K562 (cell line): ENCODE data around the gene ESAM. TPM values are rescaled to one million over a fixed set of nuclear protein-coding genes. Genes with fewer than 3 reads are reported as not detected.

Experiments used
- ATF1 ChIP-seq, 2 experiments: fragments of 450-650 bp in 1 of 2; IDR thresholded peaks; 2 replicates each; pipeline ENCODE4 v1.6.1; 2016; ENCODE audit warnings: missing compliant biosample characterization in 1 of 2, missing genetic modification characterization in 1 of 2
- C11orf30 ChIP-seq: fragments of 450-650 bp; IDR thresholded peaks from 2 replicates; pipeline ENCODE4 v1.6.1; 2016; ENCODE audit warnings: low read depth, mild to moderate bottlenecking
- CXXC5 ChIP-seq: fragments of 250-450 bp; sonication (Bioruptor Pico); IDR thresholded peaks from 2 replicates; pipeline ENCODE4 v1.8.0; 2022; ENCODE audit warnings: inconsistent platforms, mild to moderate bottlenecking, moderate library complexity
- DDX20 ChIP-seq: fragments of 450-650 bp; IDR thresholded peaks from 2 replicates; pipeline ENCODE4 v1.6.1; 2016; ENCODE audit warnings: missing genetic modification characterization, low read depth, mild to moderate bottlenecking, missing compliant biosample characterization, moderate library complexity
- LCOR ChIP-seq: sonication (generic); formaldehyde crosslinking; IDR thresholded peaks from 2 replicates; pipeline ENCODE4 v1.8.0; 2022; ENCODE audit warnings: mild to moderate bottlenecking, missing genetic modification reagents
- OTX1 ChIP-seq: fragments of 450-650 bp; formaldehyde crosslinking; IDR thresholded peaks from 2 replicates; pipeline ENCODE4 v1.4.0; 2022; ENCODE audit warnings: mild to moderate bottlenecking
- PCBP2 ChIP-seq: fragments of 200-400 bp; formaldehyde crosslinking; IDR thresholded peaks from 2 replicates; pipeline ENCODE4 v1.6.1; 2018; ENCODE audit warnings: low read length, low read depth, mild to moderate bottlenecking, moderate library complexity; ENCODE audit not compliant: poor library complexity, severe bottlenecking
- PPARD ChIP-seq: fragments of 250-450 bp; sonication (Bioruptor Pico); IDR thresholded peaks from 2 replicates; pipeline ENCODE4 v1.8.0; 2022; ENCODE audit warnings: inconsistent platforms, mild to moderate bottlenecking, moderate library complexity
- PYGO2 ChIP-seq: fragments of 450-650 bp; IDR thresholded peaks from 2 replicates; pipeline ENCODE4 v1.6.1; 2016; ENCODE audit warnings: mild to moderate bottlenecking, missing genetic modification characterization, moderate library complexity, missing compliant biosample characterization
- RCOR1 ChIP-seq, 2 experiments: IDR thresholded peaks; 2 replicates each; pipeline ENCODE4 v1.6.1; 2012; ENCODE audit warnings: low read depth in 2 of 2, low read length in 2 of 2, borderline replicate concordance in 1 of 2, improper control_type of control experiment in 1 of 2
- SMARCA4 ChIP-seq: fragments of 450-650 bp; IDR thresholded peaks from 2 replicates; pipeline ENCODE4 v1.6.1; 2016
- ZNF764 ChIP-seq: fragments of 250-450 bp; sonication (Bioruptor Pico); IDR thresholded peaks from 2 replicates; pipeline ENCODE4 v1.4.0; 2020; ENCODE audit warnings: low read depth, mild to moderate bottlenecking, moderate library complexity
- polyA plus RNA-seq, 8 experiments: library from polyadenylated mRNA; depleted of rRNA in 4 of 8; stranded (reverse) in 5 of 8; unstranded in 3 of 8; fragments of >200 nt; fragmentation: Nextera tagmentation in 2 of 8; fragmentation: Illumina TruSeq in 1 of 8; extraction: Ambion mirVana in 2 of 8; extraction: Trizol in 1 of 8; gene quantifications; 2 replicates each; pipeline versions ENCODE4 v1.2.1 to v1.2.3, GENCODE V29; 2011 to 2014; ENCODE audit warnings: inconsistent platforms in 1 of 8, missing spikeins in 1 of 8
- total RNA-seq, 7 experiments: library from RNA; depleted of rRNA in 6 of 7; stranded (reverse); fragments of >200 nt in 6 of 7; fragmentation: Illumina TruSeq in 2 of 7; extraction: Trizol in 2 of 7; gene quantifications; 2 replicates each; pipeline versions ENCODE4 v1.2.1 to v1.2.3, GENCODE V29; 2011 to 2021; ENCODE audit warnings: low replicate concordance in 1 of 7
- TF ChIP-seq, protein P1 (sequence below): fragments of 250-450 bp; sonication (Bioruptor Pico); IDR thresholded peaks from 2 replicates; pipeline ENCODE4 v1.4.0; 2020
- TF ChIP-seq, protein P2 (sequence below), 2 experiments: IDR thresholded peaks; 2 replicates each; pipeline ENCODE4 v1.6.1; 2011; ENCODE audit warnings: borderline replicate concordance in 1 of 2, control low read depth in 1 of 2, low read depth in 1 of 2, low read length in 1 of 2, mild to moderate bottlenecking in 1 of 2, mixed read lengths in 1 of 2, moderate library complexity in 1 of 2; ENCODE audit not compliant: insufficient read depth in 1 of 2, insufficient read length in 1 of 2, poor library complexity in 1 of 2, severe bottlenecking in 1 of 2; ENCODE audit errors: extremely low read depth in 1 of 2

ESAM gene
- total and polyA plus RNA-seq, 9 of the 15 experiments (the other 6 are each of a cell fraction or from before 2014, with no cell fraction given): 0.06 to 1.5 (median 0.22) TPM

GRCh38 chr11:124763156-124763947, 1.3 kb upstream of the ESAM start (continued):
- TF ChIP-seq PPARD (CRISPR knock-in tag): no peak
- TF ChIP-seq LCOR (CRISPR knock-in tag): peak; percentile 61; the same call in 1 of the 2 replicates
- no peak for TF ChIP-seq C11orf30
- TF ChIP-seq ZNF764: no peak
- TF ChIP-seq, protein P1, sequence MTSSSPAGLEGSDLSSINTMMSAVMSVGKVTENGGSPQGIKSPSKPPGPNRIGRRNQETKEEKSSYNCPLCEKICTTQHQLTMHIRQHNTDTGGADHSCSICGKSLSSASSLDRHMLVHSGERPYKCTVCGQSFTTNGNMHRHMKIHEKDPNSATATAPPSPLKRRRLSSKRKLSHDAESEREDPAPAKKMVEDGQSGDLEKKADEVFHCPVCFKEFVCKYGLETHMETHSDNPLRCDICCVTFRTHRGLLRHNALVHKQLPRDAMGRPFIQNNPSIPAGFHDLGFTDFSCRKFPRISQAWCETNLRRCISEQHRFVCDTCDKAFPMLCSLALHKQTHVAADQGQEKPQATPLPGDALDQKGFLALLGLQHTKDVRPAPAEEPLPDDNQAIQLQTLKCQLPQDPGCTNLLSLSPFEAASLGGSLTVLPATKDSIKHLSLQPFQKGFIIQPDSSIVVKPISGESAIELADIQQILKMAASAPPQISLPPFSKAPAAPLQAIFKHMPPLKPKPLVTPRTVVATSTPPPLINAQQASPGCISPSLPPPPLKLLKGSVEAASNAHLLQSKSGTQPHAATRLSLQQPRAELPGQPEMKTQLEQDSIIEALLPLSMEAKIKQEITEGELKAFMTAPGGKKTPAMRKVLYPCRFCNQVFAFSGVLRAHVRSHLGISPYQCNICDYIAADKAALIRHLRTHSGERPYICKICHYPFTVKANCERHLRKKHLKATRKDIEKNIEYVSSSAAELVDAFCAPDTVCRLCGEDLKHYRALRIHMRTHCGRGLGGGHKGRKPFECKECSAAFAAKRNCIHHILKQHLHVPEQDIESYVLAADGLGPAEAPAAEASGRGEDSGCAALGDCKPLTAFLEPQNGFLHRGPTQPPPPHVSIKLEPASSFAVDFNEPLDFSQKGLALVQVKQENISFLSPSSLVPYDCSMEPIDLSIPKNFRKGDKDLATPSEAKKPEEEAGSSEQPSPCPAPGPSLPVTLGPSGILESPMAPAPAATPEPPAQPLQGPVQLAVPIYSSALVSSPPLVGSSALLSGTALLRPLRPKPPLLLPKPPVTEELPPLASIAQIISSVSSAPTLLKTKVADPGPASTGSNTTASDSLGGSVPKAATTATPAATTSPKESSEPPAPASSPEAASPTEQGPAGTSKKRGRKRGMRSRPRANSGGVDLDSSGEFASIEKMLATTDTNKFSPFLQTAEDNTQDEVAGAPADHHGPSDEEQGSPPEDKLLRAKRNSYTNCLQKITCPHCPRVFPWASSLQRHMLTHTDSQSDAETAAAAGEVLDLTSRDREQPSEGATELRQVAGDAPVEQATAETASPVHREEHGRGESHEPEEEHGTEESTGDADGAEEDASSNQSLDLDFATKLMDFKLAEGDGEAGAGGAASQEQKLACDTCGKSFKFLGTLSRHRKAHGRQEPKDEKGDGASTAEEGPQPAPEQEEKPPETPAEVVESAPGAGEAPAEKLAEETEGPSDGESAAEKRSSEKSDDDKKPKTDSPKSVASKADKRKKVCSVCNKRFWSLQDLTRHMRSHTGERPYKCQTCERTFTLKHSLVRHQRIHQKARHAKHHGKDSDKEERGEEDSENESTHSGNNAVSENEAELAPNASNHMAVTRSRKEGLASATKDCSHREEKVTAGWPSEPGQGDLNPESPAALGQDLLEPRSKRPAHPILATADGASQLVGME (CRISPR knock-in tag): no peak
- no peak for TF ChIP-seq PCBP2
- no peak for TF ChIP-seq PYGO2 (tag)
- no peak for TF ChIP-seq OTX1 (CRISPR knock-in tag)
- no peak for TF ChIP-seq DDX20 (tag)
- TF ChIP-seq SMARCA4: 0 out of 2 replicates have a peak, but pooled peaks have one; percentile 20
- peak; percentile 51; the same call in 1 of the 2 replicates for TF ChIP-seq CXXC5 (CRISPR knock-in tag)
- TF ChIP-seq, protein P2, sequence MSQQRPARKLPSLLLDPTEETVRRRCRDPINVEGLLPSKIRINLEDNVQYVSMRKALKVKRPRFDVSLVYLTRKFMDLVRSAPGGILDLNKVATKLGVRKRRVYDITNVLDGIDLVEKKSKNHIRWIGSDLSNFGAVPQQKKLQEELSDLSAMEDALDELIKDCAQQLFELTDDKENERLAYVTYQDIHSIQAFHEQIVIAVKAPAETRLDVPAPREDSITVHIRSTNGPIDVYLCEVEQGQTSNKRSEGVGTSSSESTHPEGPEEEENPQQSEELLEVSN (IDR thresholded peaks at IDR 0.05; ENCODE audit: borderline replicate concordance in 1 of 2, extremely low read depth in 1 of 2, insufficient read depth in 1 of 2, insufficient read length in 1 of 2, low read depth in 1 of 2, low read length in 1 of 2, poor library complexity in 1 of 2, severe bottlenecking in 1 of 2): peak in 1 of 2 experiments; percentile 52
- TF ChIP-seq RCOR1 (IDR thresholded peaks at IDR 0.05; ENCODE audit: borderline replicate concordance in 1 of 2, low read depth in 2 of 2, low read length in 2 of 2): peak in 1 of 2 experiments; percentile 68; a peak in 1 of 4 replicates
- no peak for TF ChIP-seq ATF1 (CRISPR knock-in tag; IDR thresholded peaks at IDR 0.05)
- TF ChIP-seq ATF1 (tag; IDR thresholded peaks at IDR 0.05): no peak
- TF ChIP-seq, all 486 proteins: peak for 38
